Activated CD4-positive, alpha-beta memory T cell treated with anti-CD3 and anti-CD28 coated beads for 36 hours (primary cell): Measurements from ENCODE around the gene FGD4. TPM values are rescaled to one million over a fixed set of nuclear protein-coding genes. Genes with fewer than 3 reads are reported as not detected.

Source experiments
- CTCF ChIA-PET: fragments of 350-600 bp; sonication (Branson Sonifier 250); formaldehyde crosslinking; loops from one replicate; lab custom pipeline; 2021; ENCODE audit warnings: antibody characterized with exemption, inconsistent platforms; lab: Charles Lee
- POLR2A ChIA-PET: fragments of 350-600 bp; sonication (Branson Sonifier 250); formaldehyde crosslinking; loops from one replicate; lab custom pipeline; 2021; ENCODE audit warnings: antibody characterized with exemption; lab: Charles Lee
- DNase-seq: peaks from one replicate; pipeline ENCODE4 v3.0.0-alpha.2; 2020
- H3K27ac Mint-ChIP-seq: one replicate; pipeline ENCODE4 v1.8.0; 2021; ENCODE audit warnings: mixed read lengths
- H3K27me3 Mint-ChIP-seq: one replicate; pipeline ENCODE4 v1.8.0; 2021; ENCODE audit warnings: mixed read lengths
- H3K36me3 Mint-ChIP-seq: one replicate; pipeline ENCODE4 v1.8.0; 2021; ENCODE audit warnings: mixed read lengths
- H3K4me1 Mint-ChIP-seq: one replicate; pipeline ENCODE4 v1.8.0; 2021; ENCODE audit warnings: low read depth, mixed read lengths
- H3K4me3 Mint-ChIP-seq: one replicate; pipeline ENCODE4 v1.8.0; 2021; ENCODE audit warnings: mild to moderate bottlenecking, mixed read lengths
- H3K9me3 Mint-ChIP-seq: one replicate; pipeline ENCODE4 v1.8.0; 2021; ENCODE audit warnings: mixed read lengths
- intact Hi-C: fragments of 100-400 bp; cut with micrococcal nuclease; formaldehyde crosslinking; loops from one replicate; pipeline ENCODE4 v1.15.1; 2023
- total RNA-seq, 2 experiments: library from RNA; stranded (reverse); gene quantifications; one replicate each; pipeline ENCODE4 v1.2.3, GENCODE V29; 2021

The FGD4 gene
- total RNA-seq, 2 experiments from 2014 or later = 0.19 to 0.22 TPM

DNA sequence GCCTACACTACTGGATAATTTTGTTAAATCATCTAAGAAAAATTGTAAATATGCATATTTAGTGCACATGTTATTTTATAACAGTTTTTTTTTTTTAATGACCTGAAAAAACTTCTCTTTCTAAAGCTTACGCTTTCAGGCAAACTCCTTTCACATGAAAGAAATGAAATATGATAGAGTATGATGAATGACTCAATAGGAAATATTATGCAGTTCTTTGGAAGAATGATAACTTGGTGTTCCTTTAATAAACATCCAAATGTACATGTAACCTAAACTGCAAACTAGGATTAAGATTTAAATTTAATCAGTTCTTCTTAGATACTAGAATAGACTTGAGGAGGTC lies 136.6 kb downstream of the FGD4 start:
- peaks cover 12% of the 10 kb centered on the region for H3K4me1 Mint-ChIP-seq
- peaks cover 10% of the 10 kb centered on the region for H3K27me3 Mint-ChIP-seq
- no peak overlapping the region for H3K27ac Mint-ChIP-seq
- DNase-seq = no peak
- H3K36me3 Mint-ChIP-seq = no peaks in the 10 kb centered on the region
- ChIA-PET POLR2A (no interaction called here), CTCF (interaction anchor here (0.6 kb wide), 1 partner anchor 1485 kb away, joined by 3 read pairs; no protein-coding TSS in a partner anchor)
- H3K4me3 Mint-ChIP-seq = no peak overlapping the region
- H3K9me3 Mint-ChIP-seq = no peaks in the 10 kb centered on the region
- intact Hi-C loops = no loop called here

DNA sequence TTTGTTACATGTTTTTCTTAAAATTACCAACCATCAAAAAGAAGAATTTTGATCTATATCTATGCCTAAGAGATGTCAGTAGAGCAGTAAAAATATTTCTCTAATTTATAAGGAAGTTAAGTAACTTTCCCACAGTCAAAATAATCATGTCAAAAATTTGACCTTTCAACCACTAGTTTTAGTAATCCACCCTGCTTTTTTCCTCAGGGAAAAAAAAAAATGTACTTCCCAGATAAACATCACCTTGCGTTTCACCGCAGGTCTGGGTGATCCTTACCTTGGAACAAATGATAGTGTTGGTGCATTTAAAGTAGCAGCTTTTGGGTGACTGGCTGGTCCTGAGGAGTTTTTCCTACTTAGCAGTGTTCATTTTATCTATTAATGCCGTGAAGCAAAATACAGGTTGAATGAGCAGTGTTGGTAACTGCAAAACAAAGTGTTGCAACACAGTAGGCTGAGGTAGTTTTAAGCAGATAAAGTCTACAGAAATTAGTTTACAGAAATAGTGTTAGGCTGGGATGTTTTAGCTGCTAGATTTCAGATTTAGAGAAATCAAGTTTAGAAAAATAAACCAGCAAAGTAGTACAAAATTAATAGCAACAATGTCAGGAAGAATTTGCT lies 142.5 kb downstream of the FGD4 start:
- H3K36me3 Mint-ChIP-seq = no peaks in the 10 kb centered on the region
- H3K4me1 Mint-ChIP-seq = no peaks in the 10 kb centered on the region
- no peaks in the 10 kb centered on the region for H3K9me3 Mint-ChIP-seq
- no peak for DNase-seq
- CTCF ChIA-PET = no interaction called here
- no peak overlapping the region for H3K27ac Mint-ChIP-seq
- POLR2A ChIA-PET = no interaction called here
- intact Hi-C loops = no loop called here
- no peak overlapping the region for H3K4me3 Mint-ChIP-seq
- peaks cover 6% of the 10 kb centered on the region for H3K27me3 Mint-ChIP-seq

DNA sequence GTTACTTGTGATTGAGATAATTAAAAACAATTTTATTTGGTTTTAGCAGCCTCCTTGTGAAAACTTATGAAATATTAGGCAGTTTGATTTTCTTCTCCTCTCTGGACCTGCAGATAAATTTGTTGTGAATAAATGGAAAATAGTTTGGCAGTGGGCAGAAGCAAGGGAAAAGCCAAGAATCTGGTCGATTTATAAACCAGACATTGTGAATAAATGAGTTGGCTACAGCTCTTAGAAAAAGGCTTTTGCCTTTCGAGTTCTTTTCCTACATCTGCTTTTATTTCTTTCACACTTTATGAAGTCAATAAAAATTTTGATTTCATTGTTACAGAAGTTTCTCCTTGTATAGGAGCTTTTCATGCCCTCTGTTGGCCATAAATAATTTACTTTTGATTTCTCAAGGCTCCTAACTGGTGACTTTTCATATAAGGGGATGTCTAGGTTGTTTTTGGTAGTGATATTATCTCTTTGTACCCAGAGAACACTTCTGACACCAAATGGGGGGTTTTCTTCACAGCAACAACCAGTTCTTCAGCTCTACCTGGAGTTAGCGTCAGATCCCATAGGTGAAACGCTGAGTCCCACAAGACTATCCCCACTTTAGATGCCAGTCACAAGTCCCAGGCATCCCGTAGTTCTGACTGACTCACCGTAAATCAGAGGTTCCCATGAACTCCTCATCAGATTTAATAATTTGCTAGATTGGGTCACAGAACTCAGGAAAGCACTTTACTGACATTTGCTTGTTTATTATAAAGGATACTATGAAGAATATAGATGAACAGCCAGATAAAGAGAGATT lies 143.3 kb downstream of the FGD4 start:
- ChIA-PET CTCF (no interaction called here), POLR2A (no interaction called here)
- Mint-ChIP-seq H3K27ac (no peak overlapping the region), H3K4me3 (no peak overlapping the region), H3K27me3 (peaks cover 6% of the 10 kb centered on the region), H3K4me1 (no peaks in the 10 kb centered on the region), H3K36me3 (no peaks in the 10 kb centered on the region), H3K9me3 (no peaks in the 10 kb centered on the region)
- intact Hi-C loops = no loop called here
- DNase-seq = no peak

DNA sequence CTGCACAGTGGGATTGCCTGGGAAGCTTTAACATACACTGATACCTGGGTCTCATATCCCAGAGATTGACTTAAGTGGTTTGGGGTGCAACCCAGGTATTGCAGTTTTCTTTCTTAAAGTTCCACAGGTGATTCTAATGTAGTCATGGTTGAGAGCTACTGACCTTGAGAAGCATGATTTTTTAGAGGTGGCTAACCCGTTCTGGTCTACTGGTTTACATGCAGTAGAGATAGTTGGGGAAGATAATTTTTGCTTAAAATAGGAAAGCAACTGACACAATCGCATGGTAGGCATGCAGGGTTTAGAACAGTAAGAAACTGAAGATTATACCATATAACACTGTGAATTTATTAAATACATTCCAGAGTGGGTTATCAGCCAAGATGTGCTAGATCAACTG lies 145.5 kb downstream of the FGD4 start:
- Mint-ChIP-seq H3K36me3 (no peaks in the 10 kb centered on the region), H3K27ac (no peak overlapping the region), H3K27me3 (peaks cover 3% of the 10 kb centered on the region), H3K4me3 (no peak overlapping the region), H3K4me1 (no peaks in the 10 kb centered on the region), H3K9me3 (no peaks in the 10 kb centered on the region)
- ChIA-PET POLR2A (no interaction called here), CTCF (interaction anchor here (0.6 kb wide), 1 partner anchor 460 kb away, joined by 3 read pairs; no protein-coding TSS in a partner anchor)
- intact Hi-C loops = no loop called here
- no peak for DNase-seq

DNA sequence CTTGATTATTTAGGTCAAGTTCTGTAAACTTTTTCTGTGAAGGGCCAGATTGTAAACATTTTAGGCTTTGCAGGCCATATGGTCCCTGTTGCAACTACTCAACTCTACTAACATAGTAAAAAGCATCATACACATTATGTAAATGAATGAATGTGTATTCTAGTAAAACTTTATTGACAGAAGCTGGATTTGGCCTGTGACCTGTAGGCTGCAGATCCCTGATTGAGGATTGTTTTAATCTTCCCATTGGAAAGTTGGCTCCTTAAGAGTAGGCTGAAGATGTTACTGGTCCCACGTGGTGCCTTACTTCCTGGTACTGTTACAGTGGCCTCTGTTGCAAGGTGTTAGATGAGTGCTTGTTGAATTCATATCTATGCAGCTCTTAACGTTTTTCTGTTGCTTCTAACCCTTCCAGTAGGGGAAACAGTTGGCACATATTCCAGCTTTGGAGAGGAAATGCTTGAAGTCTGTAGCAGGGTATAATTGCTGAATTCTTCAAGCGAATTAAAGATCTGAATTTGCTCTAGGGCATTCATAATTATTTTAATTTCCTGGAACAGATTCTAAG lies 146.1 kb downstream of the FGD4 start:
- no peak for DNase-seq
- no peak overlapping the region for H3K27ac Mint-ChIP-seq
- ChIA-PET POLR2A (no interaction called here), CTCF (no interaction called here)
- H3K36me3 Mint-ChIP-seq = no peaks in the 10 kb centered on the region
- H3K4me3 Mint-ChIP-seq = no peak overlapping the region
- no peaks in the 10 kb centered on the region for H3K4me1 Mint-ChIP-seq
- intact Hi-C loops = no loop called here
- H3K9me3 Mint-ChIP-seq = no peaks in the 10 kb centered on the region
- H3K27me3 Mint-ChIP-seq = no peaks in the 10 kb centered on the region

DNA sequence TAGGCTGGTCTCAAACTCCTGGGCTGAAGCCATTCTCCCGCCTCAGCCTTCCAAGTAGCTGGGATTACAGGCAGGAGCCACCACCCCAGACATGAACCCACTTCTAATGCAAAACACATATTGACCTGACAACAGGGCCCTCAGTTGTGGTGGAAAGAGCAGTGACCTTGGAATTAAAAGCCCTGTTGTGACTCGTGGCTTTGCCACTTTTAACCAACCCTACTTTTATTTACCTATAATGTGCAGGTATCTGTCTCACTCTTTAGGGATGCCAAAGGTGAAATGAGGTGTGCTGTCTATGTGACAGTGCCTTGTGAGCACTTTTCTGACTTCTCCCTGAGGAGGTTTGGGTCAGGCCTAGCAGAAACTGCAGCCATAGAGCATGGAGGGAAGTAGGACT lies 146.9 kb downstream of the FGD4 start:
- Mint-ChIP-seq H3K36me3 (no peaks in the 10 kb centered on the region), H3K27me3 (no peaks in the 10 kb centered on the region), H3K4me1 (no peaks in the 10 kb centered on the region), H3K4me3 (no peak overlapping the region), H3K9me3 (no peaks in the 10 kb centered on the region), H3K27ac (no peak overlapping the region)
- intact Hi-C loops = no loop called here
- ChIA-PET POLR2A (no interaction called here), CTCF (no interaction called here)
- DNase-seq = no peak

DNA sequence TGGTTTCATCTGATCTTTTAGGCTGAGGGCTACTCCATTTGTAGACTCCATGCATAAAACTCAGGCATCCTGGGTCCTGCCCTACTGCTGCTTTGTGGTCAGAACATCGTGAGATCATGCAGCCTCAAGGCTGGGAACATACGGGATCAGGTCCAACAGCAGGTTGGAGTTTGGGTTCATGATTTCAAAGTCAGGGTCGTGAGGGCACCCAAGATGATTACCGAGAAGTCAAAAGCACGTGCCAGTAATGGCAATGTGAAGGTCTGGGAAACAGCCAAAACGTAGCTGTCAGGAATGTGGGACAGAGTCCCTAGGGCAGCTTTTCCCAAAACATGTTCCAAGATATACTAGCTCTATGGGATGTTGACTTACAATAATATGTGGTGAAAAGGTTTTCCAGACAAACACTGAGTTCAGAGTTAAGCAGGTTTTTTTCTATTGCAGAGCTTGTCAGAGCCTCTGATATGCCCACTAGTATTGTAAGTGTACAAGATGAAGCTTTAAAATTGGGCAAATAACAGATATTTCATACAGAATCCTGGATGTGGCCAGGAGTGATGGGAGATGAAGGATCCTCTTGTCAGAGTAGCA lies 149.4 kb downstream of the FGD4 start:
- H3K4me1 Mint-ChIP-seq = no peaks in the 10 kb centered on the region
- no peaks in the 10 kb centered on the region for H3K36me3 Mint-ChIP-seq
- no peak overlapping the region for H3K27ac Mint-ChIP-seq
- intact Hi-C loops = no loop called here
- no peaks in the 10 kb centered on the region for H3K27me3 Mint-ChIP-seq
- ChIA-PET POLR2A (no interaction called here), CTCF (no interaction called here)
- H3K4me3 Mint-ChIP-seq = no peak overlapping the region
- H3K9me3 Mint-ChIP-seq = no peaks in the 10 kb centered on the region
- DNase-seq = no peak

DNA sequence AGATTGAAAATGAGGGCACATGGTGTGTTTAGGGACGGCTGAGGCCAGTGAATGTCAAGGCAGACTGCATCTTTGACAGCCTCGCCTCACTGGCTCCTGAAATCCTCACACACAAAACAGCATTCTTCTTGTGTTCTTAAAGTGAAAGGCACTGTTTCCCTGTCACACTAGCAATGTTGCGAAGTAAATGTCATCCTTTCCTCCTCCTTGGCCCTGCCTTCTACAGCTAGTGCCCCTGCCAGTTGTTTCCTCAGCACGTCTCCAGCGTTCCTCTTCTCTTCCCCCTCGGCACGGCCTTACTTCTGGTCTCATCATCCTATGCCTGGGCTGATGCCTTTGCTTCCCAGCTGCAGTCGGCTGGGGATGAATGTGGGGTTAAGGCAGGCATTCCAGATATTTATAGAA lies 150.3 kb downstream of the FGD4 start:
- no peak for DNase-seq
- no peak overlapping the region for H3K4me3 Mint-ChIP-seq
- H3K4me1 Mint-ChIP-seq = no peaks in the 10 kb centered on the region
- H3K27me3 Mint-ChIP-seq = no peaks in the 10 kb centered on the region
- H3K36me3 Mint-ChIP-seq = no peaks in the 10 kb centered on the region
- intact Hi-C loops = no loop called here
- no peaks in the 10 kb centered on the region for H3K9me3 Mint-ChIP-seq
- ChIA-PET CTCF (no interaction called here), POLR2A (no interaction called here)
- no peak overlapping the region for H3K27ac Mint-ChIP-seq

DNA sequence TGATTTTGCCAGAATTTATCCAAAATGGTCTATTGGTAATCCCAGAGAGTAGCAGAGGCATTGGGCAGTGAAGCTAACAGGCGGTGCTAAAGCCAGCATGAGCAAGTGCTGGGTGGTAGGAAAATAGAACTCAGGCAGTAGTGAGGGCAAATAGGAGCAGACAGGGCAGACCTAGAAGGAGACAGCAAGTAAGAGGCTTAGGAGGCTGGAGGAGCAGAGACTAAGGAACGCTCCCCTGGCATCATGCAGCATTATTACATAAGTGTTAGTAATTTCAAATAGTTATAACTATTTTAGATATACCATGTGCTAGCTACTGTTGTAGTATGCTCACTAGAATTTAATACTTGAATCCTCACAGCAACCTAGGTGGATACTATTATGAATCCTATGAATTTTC lies 151.7 kb downstream of the FGD4 start:
- H3K27ac Mint-ChIP-seq = no peak overlapping the region
- POLR2A ChIA-PET = no interaction called here

DNA sequence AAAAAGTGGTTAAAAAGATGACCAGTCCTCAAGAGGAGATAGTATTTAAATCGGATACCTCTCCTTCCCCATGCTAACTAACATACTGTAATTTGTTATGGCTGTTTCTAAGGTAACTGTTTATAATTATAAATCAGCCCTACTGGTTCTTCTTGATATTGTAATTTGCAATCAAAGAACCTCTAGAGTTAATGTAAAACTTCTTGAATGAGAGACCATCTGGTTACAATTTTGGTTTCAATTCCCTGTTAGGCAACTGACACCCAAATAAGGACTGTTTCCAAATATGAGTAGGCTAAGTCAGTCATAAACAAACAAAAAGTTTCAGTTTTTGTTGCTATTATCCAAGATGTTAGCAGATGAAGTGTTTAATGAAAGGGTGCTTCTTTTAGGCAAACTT lies 159.5 kb downstream of the FGD4 start:
- intact Hi-C loops = no loop called here
- CTCF ChIA-PET = no interaction called here

More for the DNA sequence above, 151.7 kb downstream of the FGD4 start:
- no peaks in the 10 kb centered on the region for H3K9me3 Mint-ChIP-seq
- no peaks in the 10 kb centered on the region for H3K4me1 Mint-ChIP-seq
- intact Hi-C loops = no loop called here
- no peaks in the 10 kb centered on the region for H3K36me3 Mint-ChIP-seq
- CTCF ChIA-PET = no interaction called here
- no peak for DNase-seq
- no peaks in the 10 kb centered on the region for H3K27me3 Mint-ChIP-seq
- H3K4me3 Mint-ChIP-seq = no peak overlapping the region

DNA sequence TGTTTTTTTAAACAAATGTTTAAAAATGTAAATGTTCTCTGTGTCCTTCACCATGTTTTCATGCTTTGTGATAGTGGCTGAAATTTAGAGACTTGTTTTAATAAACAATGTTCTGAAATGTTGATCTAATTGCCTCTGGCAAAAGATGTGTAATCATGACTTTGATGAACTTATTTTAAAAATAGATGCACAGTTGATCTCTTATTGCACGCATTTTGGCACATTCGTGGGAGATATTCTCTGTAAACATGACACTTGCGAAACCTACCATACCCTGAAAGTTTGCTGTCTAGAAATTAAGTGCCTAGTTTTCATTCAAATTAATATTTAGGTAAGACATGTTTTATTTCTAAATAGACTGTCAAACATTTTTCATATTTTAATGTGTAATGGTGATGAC lies 160.1 kb downstream of the FGD4 start:
- no peak overlapping the region for H3K27ac Mint-ChIP-seq
- H3K9me3 Mint-ChIP-seq = no peaks in the 10 kb centered on the region
- CTCF ChIA-PET = interaction anchor here (0.5 kb wide), 1 partner anchor 451 kb away, joined by 3 read pairs; no protein-coding TSS in a partner anchor
- intact Hi-C loops = no loop called here
- H3K4me1 Mint-ChIP-seq = no peaks in the 10 kb centered on the region
- POLR2A ChIA-PET = no interaction called here
- no peaks in the 10 kb centered on the region for H3K27me3 Mint-ChIP-seq
- no peak overlapping the region for H3K4me3 Mint-ChIP-seq
- no peaks in the 10 kb centered on the region for H3K36me3 Mint-ChIP-seq
- DNase-seq = no peak

More for the DNA sequence above, 159.5 kb downstream of the FGD4 start:
- H3K27me3 Mint-ChIP-seq = no peaks in the 10 kb centered on the region
- H3K36me3 Mint-ChIP-seq = no peaks in the 10 kb centered on the region
- POLR2A ChIA-PET = no interaction called here
- no peak for DNase-seq
- no peaks in the 10 kb centered on the region for H3K9me3 Mint-ChIP-seq
- H3K4me1 Mint-ChIP-seq = no peaks in the 10 kb centered on the region
- no peak overlapping the region for H3K4me3 Mint-ChIP-seq
- no peak overlapping the region for H3K27ac Mint-ChIP-seq

DNA sequence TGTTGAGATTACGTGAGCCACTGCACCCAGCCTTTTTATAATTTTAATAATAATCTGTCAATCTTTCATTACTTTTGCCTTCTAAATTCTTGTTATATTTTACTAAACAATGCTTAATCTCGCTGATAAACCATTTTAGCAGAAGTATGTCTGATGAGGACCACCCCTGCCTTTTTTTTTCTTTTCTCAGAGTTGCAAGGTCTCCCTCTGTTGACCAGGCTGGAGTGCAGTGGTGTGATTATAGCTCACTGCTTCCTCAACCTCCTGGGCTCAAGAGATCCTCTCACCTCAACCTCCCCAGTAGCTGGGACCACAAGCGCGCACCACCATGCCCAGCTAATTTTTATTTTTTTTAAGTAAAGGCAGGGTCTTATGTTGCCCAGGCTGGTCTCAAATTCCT lies 161.2 kb downstream of the FGD4 start:
- no peak overlapping the region for H3K27ac Mint-ChIP-seq
- H3K4me1 Mint-ChIP-seq = no peaks in the 10 kb centered on the region
- H3K36me3 Mint-ChIP-seq = no peaks in the 10 kb centered on the region
- CTCF ChIA-PET = no interaction called here
- POLR2A ChIA-PET = no interaction called here
- no peaks in the 10 kb centered on the region for H3K27me3 Mint-ChIP-seq
- H3K4me3 Mint-ChIP-seq = no peak overlapping the region
- intact Hi-C loops = no loop called here
- no peak for DNase-seq
- no peaks in the 10 kb centered on the region for H3K9me3 Mint-ChIP-seq
